ENCODE results near the gene SNX1.

The SNX1 gene

DNA sequence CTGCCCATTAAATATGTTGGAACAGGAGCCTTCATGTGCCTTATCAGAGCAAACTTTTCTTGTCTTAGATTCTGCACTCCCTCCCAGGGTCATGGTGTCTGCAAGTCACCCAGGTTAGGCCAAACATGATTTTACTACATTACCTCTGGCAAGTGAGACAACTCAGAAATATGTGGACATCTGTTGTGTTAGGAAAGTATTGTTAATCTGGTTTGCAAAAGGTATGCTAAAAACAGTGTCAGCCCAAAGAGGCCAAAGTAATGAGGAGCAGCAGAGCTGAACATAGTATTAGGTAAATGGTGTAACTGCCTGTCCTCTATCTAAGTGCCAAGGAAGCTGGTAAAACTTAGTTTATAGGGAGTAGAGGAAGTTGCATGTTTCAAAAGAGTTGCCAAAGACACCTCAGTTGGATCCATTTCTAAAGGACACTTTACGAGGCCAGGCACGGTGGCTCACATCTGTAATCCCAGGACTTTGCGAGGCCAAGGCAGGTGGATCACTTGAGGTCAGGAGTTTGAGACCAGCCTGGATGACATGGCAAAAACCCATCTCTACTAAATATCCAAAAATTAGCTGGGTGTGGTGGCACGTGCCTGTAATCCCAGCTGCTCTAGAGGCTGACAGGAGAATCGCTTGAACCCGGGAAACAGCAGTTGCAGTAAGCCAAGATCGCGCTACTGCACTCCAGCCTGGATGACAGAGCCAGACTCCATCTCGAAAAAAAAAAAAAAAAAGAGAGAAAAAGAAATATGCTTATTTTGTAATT is 89.5 kb downstream of the SNX1 start:
- TF ChIP-seq, protein P1, sequence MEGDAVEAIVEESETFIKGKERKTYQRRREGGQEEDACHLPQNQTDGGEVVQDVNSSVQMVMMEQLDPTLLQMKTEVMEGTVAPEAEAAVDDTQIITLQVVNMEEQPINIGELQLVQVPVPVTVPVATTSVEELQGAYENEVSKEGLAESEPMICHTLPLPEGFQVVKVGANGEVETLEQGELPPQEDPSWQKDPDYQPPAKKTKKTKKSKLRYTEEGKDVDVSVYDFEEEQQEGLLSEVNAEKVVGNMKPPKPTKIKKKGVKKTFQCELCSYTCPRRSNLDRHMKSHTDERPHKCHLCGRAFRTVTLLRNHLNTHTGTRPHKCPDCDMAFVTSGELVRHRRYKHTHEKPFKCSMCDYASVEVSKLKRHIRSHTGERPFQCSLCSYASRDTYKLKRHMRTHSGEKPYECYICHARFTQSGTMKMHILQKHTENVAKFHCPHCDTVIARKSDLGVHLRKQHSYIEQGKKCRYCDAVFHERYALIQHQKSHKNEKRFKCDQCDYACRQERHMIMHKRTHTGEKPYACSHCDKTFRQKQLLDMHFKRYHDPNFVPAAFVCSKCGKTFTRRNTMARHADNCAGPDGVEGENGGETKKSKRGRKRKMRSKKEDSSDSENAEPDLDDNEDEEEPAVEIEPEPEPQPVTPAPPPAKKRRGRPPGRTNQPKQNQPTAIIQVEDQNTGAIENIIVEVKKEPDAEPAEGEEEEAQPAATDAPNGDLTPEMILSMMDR (IDR thresholded peaks at IDR 0.05; ENCODE audit: borderline replicate concordance, control extremely low read depth, extremely low read depth, insufficient read depth, missing control alignments): no peak
- DNase-seq (ENCODE audit: low spot score): no peak
- in situ Hi-C loops (cut with MboI; ENCODE audit: low sequenced_read_pairs, unreplicated experiment): no loop called here

DNA sequence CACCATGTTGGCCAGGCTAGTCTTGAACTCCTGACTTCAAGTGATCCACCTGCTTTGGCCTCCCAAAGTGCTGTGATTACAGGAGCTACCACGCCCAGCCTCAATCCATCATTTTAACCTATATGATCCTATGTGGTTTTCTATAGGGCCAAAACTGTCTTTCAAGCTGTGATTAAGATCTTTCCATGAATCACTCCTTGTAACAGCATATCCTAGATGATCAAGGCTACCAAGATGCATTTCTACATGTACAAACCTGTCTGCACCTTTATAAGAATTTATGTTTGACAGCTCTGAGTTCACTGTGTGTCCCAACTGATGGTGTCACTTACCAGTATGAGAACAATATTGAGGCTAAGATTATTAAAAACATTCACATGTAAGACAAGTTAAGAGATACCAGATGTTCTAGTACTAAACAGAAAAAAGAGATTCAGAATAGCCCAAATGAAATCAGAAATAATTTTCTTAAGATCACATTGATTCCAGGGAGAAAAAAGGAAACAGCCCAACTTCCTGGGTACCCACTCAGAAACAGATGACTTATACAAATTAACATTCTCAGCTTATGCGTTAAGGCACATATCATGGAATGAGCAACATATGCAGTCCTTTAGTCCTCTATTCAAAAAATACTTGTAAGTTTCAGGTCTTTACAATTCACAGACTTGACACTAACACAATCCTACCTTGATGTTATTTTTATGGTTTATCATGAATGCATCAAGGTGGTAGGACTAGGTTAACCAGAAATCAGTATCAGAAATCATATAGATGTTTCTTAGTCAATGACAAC is 91.8 kb downstream of the SNX1 start:
- DNase-seq (ENCODE audit: low spot score): no peak
- TF ChIP-seq, protein P1 (IDR thresholded peaks at IDR 0.05; ENCODE audit: borderline replicate concordance, control extremely low read depth, extremely low read depth, insufficient read depth, missing control alignments): no peak
- in situ Hi-C loops (cut with MboI; ENCODE audit: low sequenced_read_pairs, unreplicated experiment): no loop called here
